Adrenal gland (tissue), 5 donors: ENCODE measurements around the gene CYP1A2.

ENCODE experiments used
- CTCF ChIP-seq, 6 experiments: fragments of 450-650 bp in 4 of 6; fragments of 200-600 bp in 2 of 6; sonication (generic) in 1 of 6; IDR thresholded peaks; 1 replicate in 5 of 6; 2 replicates in 1 of 6; pipeline versions ENCODE4 v1.5.1 to v1.8.0; 2016 to 2021; ENCODE audit warnings: antibody characterized with exemption in 6 of 6, mild to moderate bottlenecking in 2 of 6, moderate library complexity in 1 of 6
- POLR2A ChIP-seq, 2 donors: fragments of 450-650 bp; IDR thresholded peaks; one replicate each; pipeline ENCODE4 v1.6.1; 2017; ENCODE audit warnings: antibody characterized with exemption in 2 of 2, mild to moderate bottlenecking in 2 of 2, moderate library complexity in 1 of 2
- donor health status: DM: no; HTN: no; CAD: no.

GRCh38 chr15:74804935-74805334, 56.3 kb downstream of the CYP1A2 start:
- TF ChIP-seq POLR2A (IDR thresholded peaks at IDR 0.05) (no peak), CTCF (IDR thresholded peaks at IDR 0.05) (no peak)
